ENCODE results near the gene COMMD1.
A peak's percentile ranks its signal among the peaks of the same experiment; 100 is the strongest.

The COMMD1 gene

DNA sequence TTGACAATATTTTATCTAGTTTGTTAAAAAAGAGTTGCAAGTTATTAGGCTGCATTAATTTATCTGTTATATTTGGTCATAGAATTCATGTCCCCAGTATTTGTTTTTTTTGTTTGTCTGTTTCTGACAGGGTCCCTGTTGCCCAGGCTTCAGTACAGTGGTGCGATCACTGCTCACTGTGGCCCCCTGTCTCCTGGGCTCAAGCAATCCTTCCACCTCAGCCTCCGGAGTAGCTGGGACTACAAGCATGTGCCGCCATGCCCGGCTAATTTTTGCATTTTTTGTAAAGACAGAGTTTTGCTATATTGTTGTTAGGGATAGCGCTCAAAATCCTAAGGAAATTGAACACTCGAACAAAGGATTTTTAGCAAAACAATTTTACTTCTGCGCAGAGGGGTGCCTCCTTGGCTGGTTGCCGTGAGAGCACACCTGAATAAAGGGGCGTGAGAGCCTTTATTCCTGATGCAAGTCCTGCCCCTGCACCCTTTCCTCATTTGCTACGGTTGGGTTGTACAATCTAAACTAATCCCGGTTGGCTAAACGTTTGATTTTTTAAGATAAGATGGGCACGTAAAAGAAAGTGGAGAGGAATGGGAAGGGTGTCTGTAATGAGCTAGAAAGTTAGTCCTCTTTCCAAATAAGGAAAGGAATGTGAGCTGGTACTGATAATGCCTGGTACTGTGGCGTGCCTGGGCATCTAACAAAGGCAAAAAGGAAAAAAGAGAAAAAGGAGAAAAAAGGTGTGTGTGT is 65.5 kb downstream of the COMMD1 start (continued):
- TF ChIP-seq PRDM6 (tag by site-specific recombination; IDR thresholded peaks at IDR 0.05) = peak; percentile 36; the same call in 1 of the 2 replicates
- TF ChIP-seq ZNF354C (tag by site-specific recombination; IDR thresholded peaks at IDR 0.05; ENCODE audit: borderline replicate concordance, low read depth) = no peak
- TF ChIP-seq HIC1 (tag by site-specific recombination; IDR thresholded peaks at IDR 0.05) = peak; percentile 42; the same call in 1 of the 2 replicates
- TF ChIP-seq, protein P1, sequence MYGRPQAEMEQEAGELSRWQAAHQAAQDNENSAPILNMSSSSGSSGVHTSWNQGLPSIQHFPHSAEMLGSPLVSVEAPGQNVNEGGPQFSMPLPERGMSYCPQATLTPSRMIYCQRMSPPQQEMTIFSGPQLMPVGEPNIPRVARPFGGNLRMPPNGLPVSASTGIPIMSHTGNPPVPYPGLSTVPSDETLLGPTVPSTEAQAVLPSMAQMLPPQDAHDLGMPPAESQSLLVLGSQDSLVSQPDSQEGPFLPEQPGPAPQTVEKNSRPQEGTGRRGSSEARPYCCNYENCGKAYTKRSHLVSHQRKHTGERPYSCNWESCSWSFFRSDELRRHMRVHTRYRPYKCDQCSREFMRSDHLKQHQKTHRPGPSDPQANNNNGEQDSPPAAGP (tag by site-specific recombination; IDR thresholded peaks at IDR 0.05) = no peak
- no peak for TF ChIP-seq SP7 (tag by site-specific recombination; IDR thresholded peaks at IDR 0.05)
- peak; percentile 99 for TF ChIP-seq ZNF394 (tag by site-specific recombination; IDR thresholded peaks at IDR 0.05; ENCODE audit: borderline replicate concordance)
- no peak for TF ChIP-seq ZNF658 (tag by site-specific recombination; IDR thresholded peaks at IDR 0.05)
- TF ChIP-seq, protein P2, sequence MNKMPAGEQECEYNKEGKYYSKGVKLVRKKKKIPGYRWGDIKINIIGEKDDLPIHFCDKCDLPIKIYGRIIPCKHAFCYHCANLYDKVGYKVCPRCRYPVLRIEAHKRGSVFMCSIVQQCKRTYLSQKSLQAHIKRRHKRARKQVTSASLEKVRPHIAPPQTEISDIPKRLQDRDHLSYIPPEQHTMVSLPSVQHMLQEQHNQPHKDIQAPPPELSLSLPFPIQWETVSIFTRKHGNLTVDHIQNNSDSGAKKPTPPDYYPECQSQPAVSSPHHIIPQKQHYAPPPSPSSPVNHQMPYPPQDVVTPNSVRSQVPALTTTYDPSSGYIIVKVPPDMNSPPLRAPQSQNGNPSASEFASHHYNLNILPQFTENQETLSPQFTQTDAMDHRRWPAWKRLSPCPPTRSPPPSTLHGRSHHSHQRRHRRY (tag by site-specific recombination; IDR thresholded peaks at IDR 0.05) = no peak
- no peak for TF ChIP-seq YY1 (tag by site-specific recombination; IDR thresholded peaks at IDR 0.05)
- no peak for TF ChIP-seq TCF7L2 (IDR thresholded peaks at IDR 0.05; ENCODE audit: borderline replicate concordance, low read depth, low read length)
- TF ChIP-seq ZNF626 (tag by site-specific recombination; IDR thresholded peaks at IDR 0.05) = no peak
- TF ChIP-seq EGR2 (tag by site-specific recombination; IDR thresholded peaks at IDR 0.05; ENCODE audit: low read depth) = no peak
- no peak for TF ChIP-seq ZNF585B (tag by site-specific recombination; IDR thresholded peaks at IDR 0.05)
- TF ChIP-seq, protein P3, sequence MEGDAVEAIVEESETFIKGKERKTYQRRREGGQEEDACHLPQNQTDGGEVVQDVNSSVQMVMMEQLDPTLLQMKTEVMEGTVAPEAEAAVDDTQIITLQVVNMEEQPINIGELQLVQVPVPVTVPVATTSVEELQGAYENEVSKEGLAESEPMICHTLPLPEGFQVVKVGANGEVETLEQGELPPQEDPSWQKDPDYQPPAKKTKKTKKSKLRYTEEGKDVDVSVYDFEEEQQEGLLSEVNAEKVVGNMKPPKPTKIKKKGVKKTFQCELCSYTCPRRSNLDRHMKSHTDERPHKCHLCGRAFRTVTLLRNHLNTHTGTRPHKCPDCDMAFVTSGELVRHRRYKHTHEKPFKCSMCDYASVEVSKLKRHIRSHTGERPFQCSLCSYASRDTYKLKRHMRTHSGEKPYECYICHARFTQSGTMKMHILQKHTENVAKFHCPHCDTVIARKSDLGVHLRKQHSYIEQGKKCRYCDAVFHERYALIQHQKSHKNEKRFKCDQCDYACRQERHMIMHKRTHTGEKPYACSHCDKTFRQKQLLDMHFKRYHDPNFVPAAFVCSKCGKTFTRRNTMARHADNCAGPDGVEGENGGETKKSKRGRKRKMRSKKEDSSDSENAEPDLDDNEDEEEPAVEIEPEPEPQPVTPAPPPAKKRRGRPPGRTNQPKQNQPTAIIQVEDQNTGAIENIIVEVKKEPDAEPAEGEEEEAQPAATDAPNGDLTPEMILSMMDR (tag by site-specific recombination; IDR thresholded peaks at IDR 0.05) = peak; percentile 70
- TF ChIP-seq KLF8 (tag by site-specific recombination; IDR thresholded peaks at IDR 0.05) = no peak
- TF ChIP-seq ZNF704 (tag by site-specific recombination; IDR thresholded peaks at IDR 0.05) = no peak
- no peak for TF ChIP-seq ZNF544 (tag by site-specific recombination; IDR thresholded peaks at IDR 0.05)
- TF ChIP-seq ZNF292 (tag by site-specific recombination; IDR thresholded peaks at IDR 0.05; ENCODE audit: borderline replicate concordance, low read depth) = no peak
- TF ChIP-seq ZNF24 (tag by site-specific recombination; IDR thresholded peaks at IDR 0.05) = no peak
- TF ChIP-seq ZNF510 (tag by site-specific recombination; IDR thresholded peaks at IDR 0.05; ENCODE audit: insufficient replicate concordance) = no peak
- TF ChIP-seq ZNF677 (tag by site-specific recombination; IDR thresholded peaks at IDR 0.05) = no peak
- TF ChIP-seq ZFP37 (tag by site-specific recombination; IDR thresholded peaks at IDR 0.05) = 0 out of 2 replicates have a peak, but pooled peaks have one; percentile 17
- TF ChIP-seq ZNF274 (IDR thresholded peaks at IDR 0.05; ENCODE audit: low read length) = no peak
- no peak for TF ChIP-seq ZNF274 (tag by site-specific recombination; IDR thresholded peaks at IDR 0.05; ENCODE audit: borderline replicate concordance)
- no peak for TF ChIP-seq ZNF776 (tag by site-specific recombination; IDR thresholded peaks at IDR 0.05; ENCODE audit: borderline replicate concordance)
- TF ChIP-seq ZNF221 (tag by site-specific recombination; IDR thresholded peaks at IDR 0.05; ENCODE audit: borderline replicate concordance) = no peak
- TF ChIP-seq, protein P4, sequence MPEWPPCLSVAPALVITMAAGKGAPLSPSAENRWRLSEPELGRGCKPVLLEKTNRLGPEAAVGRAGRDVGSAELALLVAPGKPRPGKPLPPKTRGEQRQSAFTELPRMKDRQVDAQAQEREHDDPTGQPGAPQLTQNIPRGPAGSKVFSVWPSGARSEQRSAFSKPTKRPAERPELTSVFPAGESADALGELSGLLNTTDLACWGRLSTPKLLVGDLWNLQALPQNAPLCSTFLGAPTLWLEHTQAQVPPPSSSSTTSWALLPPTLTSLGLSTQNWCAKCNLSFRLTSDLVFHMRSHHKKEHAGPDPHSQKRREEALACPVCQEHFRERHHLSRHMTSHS (tag by site-specific recombination; IDR thresholded peaks at IDR 0.05) = no peak
- TF ChIP-seq ZNF549 (tag by site-specific recombination; IDR thresholded peaks at IDR 0.05) = no peak
- TF ChIP-seq ZNF416 (tag by site-specific recombination; IDR thresholded peaks at IDR 0.05) = no peak
- TF ChIP-seq ZNF169 (tag by site-specific recombination; IDR thresholded peaks at IDR 0.05) = no peak
